Small intestine (tissue), 7 donors: ENCODE measurements around the gene DISP3. TPM values are rescaled to one million over a fixed set of nuclear protein-coding genes. Genes with fewer than 3 reads are reported as not detected.

Experiments used
- DNase-seq, 2 donors: peaks; one replicate each; pipeline versions ENCODE4 v3.0.0 to v3.0.0-alpha.2; 2013
- FAIRE-seq: peaks from 2 replicates; lab custom pipeline; 2012; peaks lifted over from hg19 to GRCh38; lab: Jason Lieb, UNC
- H3K27ac ChIP-seq, 3 donors: one replicate each; pipeline ENCODE4 v1.5.1; 2013; ENCODE audit warnings: low read length in 2 of 3, mild to moderate bottlenecking in 2 of 3, control low read depth in 1 of 3, inconsistent platforms in 1 of 3, low read depth in 1 of 3, moderate library complexity in 1 of 3
- H3K27me3 ChIP-seq, 3 donors: one replicate each; pipeline ENCODE4 v1.6.1; 2013; ENCODE audit warnings: low read length in 3 of 3, inconsistent platforms in 1 of 3; ENCODE audit not compliant: control insufficient read depth in 3 of 3, insufficient read depth in 3 of 3
- H3K36me3 ChIP-seq, 3 donors: one replicate each; pipeline ENCODE4 v1.6.1; 2013; ENCODE audit warnings: low read length in 3 of 3, inconsistent platforms in 1 of 3, low read depth in 1 of 3, mild to moderate bottlenecking in 1 of 3, moderate library complexity in 1 of 3; ENCODE audit not compliant: control insufficient read depth in 3 of 3, insufficient read depth in 2 of 3
- H3K4me1 ChIP-seq, 3 donors: one replicate each; pipeline ENCODE4 v1.6.1; 2013; ENCODE audit warnings: low read length in 2 of 3, inconsistent platforms in 1 of 3, low read depth in 1 of 3, mild to moderate bottlenecking in 1 of 3, moderate library complexity in 1 of 3; ENCODE audit not compliant: control insufficient read depth in 3 of 3, insufficient read depth in 2 of 3
- H3K4me3 ChIP-seq, 3 donors: one replicate each; pipeline ENCODE4 v1.5.1; 2013; ENCODE audit warnings: low read length in 3 of 3, control low read depth in 1 of 3, inconsistent platforms in 1 of 3, low read depth in 1 of 3, mild to moderate bottlenecking in 1 of 3, moderate library complexity in 1 of 3
- H3K9me3 ChIP-seq, 2 donors: one replicate each; pipeline ENCODE4 v1.6.1; 2013; ENCODE audit warnings: low read depth in 1 of 2, low read length in 1 of 2; ENCODE audit not compliant: control insufficient read depth in 2 of 2, insufficient read depth in 1 of 2
- WGBS, 3 donors: extraction: QIAGEN DNeasy Blood & Tissue Kit; methylation state at CpG; one replicate each; pipeline ENCODE4 v1.1.7; 2013; 5-methylcytosine and 5-hydroxymethylcytosine counted together
- polyA plus RNA-seq, 4 donors: library from polyadenylated mRNA; stranded (reverse) in 3 of 4; unstranded in 1 of 4; fragments of 200-250 nt in 3 of 4; fragments of 120-200 nt in 1 of 4; gene quantifications; one replicate each; pipeline versions ENCODE4 v1.2.1 to v1.2.3, GENCODE V29; 2013
- donor health status: healthy with polysubstance abuse.
- donor health status: control.
- donor health status: control.
- donor health status: Bipolar disorder and iron deficiency.
- donor health status: healthy.

Gene DISP3
- polyA plus RNA-seq, 4 donors = 0.54 to 0.61 TPM; not detected in 2

- no peak for DNase-seq
- Histone ChIP-seq H3K4me3 (no peak overlapping the region), H3K27me3 (no peaks in the 10 kb centered on the region), H3K4me1 (no peaks in the 10 kb centered on the region), H3K27ac (no peak overlapping the region), H3K9me3 (no peaks in the 10 kb centered on the region), H3K36me3 (no peaks in the 10 kb centered on the region)
- WGBS, 3 donors = 82 to 93% (median 88%) methylated on average over 7 of the region's 7 CpGs
- no peak for FAIRE-seq
Measured at GRCh38 chr1:11541236-11541635, 62.3 kb downstream of the DISP3 start.

- DNase-seq = no peak
- 62 to 76% (median 64%) methylated on average over 7 of the region's 7 CpGs for WGBS, 3 donors
- no peak overlapping the region for H3K4me3 ChIP-seq
- no peaks in the 10 kb centered on the region for H3K9me3 ChIP-seq
- no peaks in the 10 kb centered on the region for H3K36me3 ChIP-seq
- no peak overlapping the region for H3K27ac ChIP-seq
- no peaks in the 10 kb centered on the region for H3K4me1 ChIP-seq
- no peaks in the 10 kb centered on the region for H3K27me3 ChIP-seq
- FAIRE-seq = no peak
Measured at GRCh38 chr1:11541956-11542355, 63.0 kb downstream of the DISP3 start.

DNA sequence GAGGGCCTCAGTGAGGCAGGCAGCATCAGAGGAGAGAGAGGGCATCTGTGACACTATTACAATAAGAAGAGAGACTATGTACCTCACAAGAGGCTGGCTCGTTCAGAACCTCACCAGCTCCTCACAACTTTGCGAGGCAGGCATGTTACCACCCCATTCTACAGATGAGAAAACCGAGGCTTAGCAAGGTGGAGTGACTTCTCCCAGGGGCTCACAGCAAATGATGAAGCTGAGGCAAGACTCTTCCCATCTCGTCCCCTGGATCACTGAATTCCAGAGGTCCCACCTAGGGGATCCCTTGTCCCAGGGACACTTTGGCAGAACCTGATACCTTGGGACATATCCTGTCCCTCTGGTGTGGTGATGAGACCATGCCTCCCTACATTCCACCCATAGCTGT lies 64.4 kb downstream of the DISP3 start:
- no peaks in the 10 kb centered on the region for H3K9me3 ChIP-seq
- H3K27me3 ChIP-seq = no peaks in the 10 kb centered on the region
- no peak overlapping the region for H3K27ac ChIP-seq
- no peaks in the 10 kb centered on the region for H3K4me1 ChIP-seq
- no peak for FAIRE-seq
- H3K36me3 ChIP-seq = no peaks in the 10 kb centered on the region
- 58 to 70% (median 60%) methylated on average over 4 of the region's 4 CpGs for WGBS, 3 donors
- H3K4me3 ChIP-seq = no peak overlapping the region
- no peak for DNase-seq

DNA sequence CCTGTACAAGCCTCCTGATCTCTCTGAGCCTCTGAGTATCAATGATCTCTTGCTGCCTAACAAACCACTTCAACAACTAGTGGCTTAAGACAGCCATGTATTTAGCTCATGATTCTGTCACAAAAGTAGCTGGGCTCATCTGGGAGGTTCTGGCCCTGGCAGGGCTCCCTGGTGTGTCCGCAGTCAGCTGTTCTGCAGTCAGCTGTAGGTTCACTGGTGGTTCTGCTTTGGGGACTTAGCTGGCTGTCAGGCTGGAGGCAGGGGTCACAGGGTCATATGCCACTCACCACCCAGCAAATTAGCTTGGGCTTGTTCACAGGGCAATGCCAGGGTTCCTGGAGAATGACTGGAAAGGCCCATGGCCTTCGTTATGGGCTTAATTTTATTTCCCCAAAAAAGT lies 64.8 kb downstream of the DISP3 start:
- 74 to 82% (median 75%) methylated on average over 2 of the region's 2 CpGs for WGBS, 3 donors
- Histone ChIP-seq H3K36me3 (no peaks in the 10 kb centered on the region), H3K4me1 (no peaks in the 10 kb centered on the region), H3K27ac (no peak overlapping the region), H3K27me3 (no peaks in the 10 kb centered on the region), H3K4me3 (no peak overlapping the region), H3K9me3 (no peaks in the 10 kb centered on the region)
- FAIRE-seq (no peak), DNase-seq (no peak)

DNA sequence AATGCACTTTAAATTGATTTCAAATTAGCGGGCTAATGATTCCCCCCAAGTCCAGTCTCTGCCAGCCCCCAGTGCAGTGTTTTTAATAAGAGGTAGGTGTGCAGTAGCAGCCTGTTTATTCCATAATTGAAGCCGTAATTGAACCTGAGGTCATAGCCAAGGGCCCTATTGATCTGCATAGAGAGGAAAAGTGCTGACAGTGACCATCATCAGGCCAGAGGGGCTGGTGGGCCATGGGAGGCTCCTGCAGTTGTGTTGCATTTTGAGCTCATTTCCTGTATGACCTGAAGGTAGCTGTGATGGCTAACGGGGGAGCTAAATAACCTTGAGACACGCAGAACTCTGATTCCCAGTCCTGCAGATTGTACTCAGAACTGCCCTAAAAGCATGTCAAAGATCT lies 67.5 kb downstream of the DISP3 start:
- Histone ChIP-seq H3K4me1 (no peaks in the 10 kb centered on the region), H3K36me3 (no peaks in the 10 kb centered on the region), H3K9me3 (no peaks in the 10 kb centered on the region), H3K27ac (no peak overlapping the region), H3K27me3 (no peaks in the 10 kb centered on the region), H3K4me3 (no peak overlapping the region)
- DNase-seq = no peak
- FAIRE-seq = no peak
- 68 to 82% (median 74%) methylated on average over 4 of the region's 4 CpGs for WGBS, 3 donors

DNA sequence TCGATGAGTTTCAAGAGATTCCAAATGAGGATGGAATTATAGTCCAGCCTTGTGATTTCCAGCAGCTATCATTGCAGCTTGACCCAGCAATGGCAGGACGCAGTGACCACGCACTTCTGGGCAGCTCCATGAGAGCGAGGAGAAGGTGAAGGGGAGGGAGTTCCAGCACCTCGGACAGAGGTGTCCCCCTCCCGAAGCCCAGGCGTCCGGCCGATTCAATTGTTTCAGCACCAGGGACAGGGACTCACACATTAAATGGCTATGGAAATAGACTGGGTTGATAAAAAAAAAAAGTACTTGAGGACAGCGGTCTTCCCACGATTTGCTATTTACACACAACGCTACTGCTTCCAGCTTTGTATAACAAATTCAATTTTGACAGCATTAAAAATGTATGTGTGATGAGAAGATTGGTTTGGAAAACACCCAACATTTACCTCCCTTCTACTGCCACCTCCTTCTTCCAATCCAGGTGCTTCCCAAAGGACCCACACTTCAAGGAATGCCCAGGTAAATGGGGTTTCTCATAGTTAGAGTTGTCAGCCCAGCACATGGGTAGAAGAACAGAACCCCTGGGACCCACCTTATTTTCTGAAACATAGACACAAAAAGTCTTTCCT lies 71.8 kb downstream of the DISP3 start:
- 10 to 15% (median 13%) methylated on average over 12 of the region's 12 CpGs for WGBS, 3 donors
- H3K9me3 ChIP-seq = peaks cover 0 to 5% of the 10 kb centered on the region in 2 donors
- H3K4me1 ChIP-seq = no peaks in the 10 kb centered on the region
- no peak overlapping the region for H3K27ac ChIP-seq
- peaks cover 0 to 4% (median 2%) of the 10 kb centered on the region in 3 donors for H3K27me3 ChIP-seq
- no peak overlapping the region for H3K4me3 ChIP-seq
- FAIRE-seq (no peak), DNase-seq (peak; percentile 23 to 80)
- no peaks in the 10 kb centered on the region for H3K36me3 ChIP-seq

GRCh38 chr1:11558276-11558675 lies 79.3 kb downstream of the DISP3 start:
- FAIRE-seq = no peak
- Histone ChIP-seq H3K27me3 (peaks cover 0 to 31% (median 14%) of the 10 kb centered on the region in 3 donors), H3K27ac (no peak overlapping the region), H3K9me3 (peaks cover 0 to 5% of the 10 kb centered on the region in 2 donors), H3K36me3 (no peaks in the 10 kb centered on the region), H3K4me3 (no peak overlapping the region), H3K4me1 (no peaks in the 10 kb centered on the region)
- WGBS, 3 donors = 13 to 17% (median 16%) methylated on average over 8 of the region's 8 CpGs
- DNase-seq = no peak

DNA sequence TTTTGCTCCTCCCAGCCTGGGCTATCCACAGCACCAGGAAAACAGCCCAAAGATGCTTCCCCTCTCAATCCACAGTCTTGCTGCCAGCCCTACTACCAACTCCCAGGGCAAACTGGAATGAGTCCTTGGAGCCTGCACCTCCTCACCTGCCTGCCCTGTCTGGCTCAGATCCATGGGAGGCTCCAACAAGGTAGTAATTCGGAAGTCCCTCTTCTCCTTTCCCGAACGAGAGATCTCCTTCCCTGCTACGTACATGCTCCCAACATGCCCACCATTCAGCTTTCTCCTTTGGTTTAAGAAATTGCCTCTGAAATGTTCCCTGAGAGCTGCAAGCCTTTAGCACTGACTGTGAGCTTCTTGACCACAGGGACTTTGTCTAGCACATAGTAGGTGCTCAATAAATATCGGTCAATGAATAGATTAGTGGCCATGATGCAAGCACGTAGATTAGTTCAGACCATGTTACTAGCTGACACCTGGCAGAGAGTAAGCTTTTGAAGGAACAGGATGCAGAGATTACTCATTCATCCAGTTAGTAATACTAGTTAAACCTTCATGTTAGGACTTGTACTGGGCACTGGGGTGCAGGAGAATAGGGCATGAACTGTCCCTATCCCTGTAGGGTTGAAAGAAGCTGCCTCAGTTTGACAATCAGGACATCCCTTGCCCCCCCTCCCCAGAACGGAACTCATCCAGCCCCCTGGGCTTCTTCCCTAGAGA lies 80.1 kb downstream of the DISP3 start:
- Histone ChIP-seq H3K27ac (no peak overlapping the region), H3K27me3 (peaks cover 0 to 29% (median 14%) of the 10 kb centered on the region in 3 donors), H3K9me3 (no peaks in the 10 kb centered on the region), H3K36me3 (no peaks in the 10 kb centered on the region), H3K4me3 (no peak overlapping the region), H3K4me1 (no peaks in the 10 kb centered on the region)
- DNase-seq (no peak), FAIRE-seq (no peak)
- WGBS, 3 donors = 56 to 65% (median 61%) methylated on average over 7 of the region's 7 CpGs
